Measurements from ENCODE around the gene GLOD5.

DNA sequence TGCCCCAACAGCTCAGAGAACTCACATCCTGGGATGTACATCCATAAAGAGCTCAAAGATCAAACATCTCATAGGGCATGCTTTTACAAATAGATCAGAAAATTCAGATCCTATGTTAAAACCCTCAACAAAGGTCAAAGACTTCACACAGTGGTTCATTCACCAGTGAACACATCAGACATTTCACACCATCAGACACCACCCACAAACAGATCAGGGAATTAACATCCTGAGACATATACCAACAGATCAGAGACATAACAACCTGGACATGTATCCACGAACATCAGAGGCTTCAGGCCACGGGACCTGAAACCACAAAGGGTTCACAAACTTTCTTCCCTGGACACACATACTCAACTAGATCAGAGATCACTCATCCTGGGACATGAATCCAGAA, 41.6 kb upstream of the GLOD5 start:
- TF ChIP-seq, protein P1, sequence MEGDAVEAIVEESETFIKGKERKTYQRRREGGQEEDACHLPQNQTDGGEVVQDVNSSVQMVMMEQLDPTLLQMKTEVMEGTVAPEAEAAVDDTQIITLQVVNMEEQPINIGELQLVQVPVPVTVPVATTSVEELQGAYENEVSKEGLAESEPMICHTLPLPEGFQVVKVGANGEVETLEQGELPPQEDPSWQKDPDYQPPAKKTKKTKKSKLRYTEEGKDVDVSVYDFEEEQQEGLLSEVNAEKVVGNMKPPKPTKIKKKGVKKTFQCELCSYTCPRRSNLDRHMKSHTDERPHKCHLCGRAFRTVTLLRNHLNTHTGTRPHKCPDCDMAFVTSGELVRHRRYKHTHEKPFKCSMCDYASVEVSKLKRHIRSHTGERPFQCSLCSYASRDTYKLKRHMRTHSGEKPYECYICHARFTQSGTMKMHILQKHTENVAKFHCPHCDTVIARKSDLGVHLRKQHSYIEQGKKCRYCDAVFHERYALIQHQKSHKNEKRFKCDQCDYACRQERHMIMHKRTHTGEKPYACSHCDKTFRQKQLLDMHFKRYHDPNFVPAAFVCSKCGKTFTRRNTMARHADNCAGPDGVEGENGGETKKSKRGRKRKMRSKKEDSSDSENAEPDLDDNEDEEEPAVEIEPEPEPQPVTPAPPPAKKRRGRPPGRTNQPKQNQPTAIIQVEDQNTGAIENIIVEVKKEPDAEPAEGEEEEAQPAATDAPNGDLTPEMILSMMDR (IDR thresholded peaks at IDR 0.05), result no peak
- TF ChIP-seq POLR2A (IDR thresholded peaks at IDR 0.05; ENCODE audit: low read depth), result no peak
